Pons (tissue), 1 donor: ENCODE measurements around the gene DCC.
A peak's percentile ranks its signal among the peaks of the same experiment; 100 is the strongest.

ENCODE experiments used
- DNase-seq: peaks from one replicate; pipeline ENCODE4 v3.0.0-alpha.2; 2016; ENCODE audit warnings: low spot score

DCC gene

DNA sequence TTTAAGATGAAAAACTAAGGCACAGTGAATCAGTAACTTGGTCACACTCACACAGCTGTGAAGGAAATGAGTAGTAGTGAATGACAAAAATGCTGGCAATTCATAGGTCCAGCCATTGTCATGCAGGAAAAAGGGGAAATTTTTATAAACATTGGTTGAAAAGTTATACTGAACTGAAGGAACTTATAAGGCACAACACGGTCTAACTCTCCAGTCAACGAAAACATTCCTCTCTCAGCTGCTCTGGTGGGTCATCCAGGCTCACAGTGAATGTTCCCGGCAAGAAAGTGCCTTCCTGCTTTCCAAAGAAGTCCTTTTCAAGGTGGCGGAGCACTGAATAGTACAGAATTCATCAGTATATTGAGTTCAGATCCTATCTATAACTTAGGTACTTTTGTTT, 476.1 kb downstream of the DCC start:
- no peak for DNase-seq

DNA sequence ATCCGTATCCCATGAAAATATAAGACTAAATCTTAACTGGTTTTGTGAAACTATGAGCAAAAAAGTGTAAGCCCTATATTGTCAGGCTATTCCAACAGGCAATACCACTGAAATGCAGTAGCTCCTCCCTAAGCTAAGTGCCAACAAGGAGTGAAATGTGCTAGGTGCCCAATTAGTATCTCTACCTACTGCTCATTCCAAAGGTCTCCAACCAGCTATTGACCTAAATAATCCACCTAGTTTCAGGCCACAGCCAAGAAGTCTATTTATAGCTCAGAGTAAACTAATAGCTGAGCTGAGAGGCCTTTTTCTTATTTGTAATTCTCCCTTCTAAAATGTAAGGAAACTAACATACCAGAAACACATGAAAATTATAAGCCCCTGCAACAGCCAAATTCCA, 482.2 kb downstream of the DCC start:
- DNase-seq: no peak

DNA sequence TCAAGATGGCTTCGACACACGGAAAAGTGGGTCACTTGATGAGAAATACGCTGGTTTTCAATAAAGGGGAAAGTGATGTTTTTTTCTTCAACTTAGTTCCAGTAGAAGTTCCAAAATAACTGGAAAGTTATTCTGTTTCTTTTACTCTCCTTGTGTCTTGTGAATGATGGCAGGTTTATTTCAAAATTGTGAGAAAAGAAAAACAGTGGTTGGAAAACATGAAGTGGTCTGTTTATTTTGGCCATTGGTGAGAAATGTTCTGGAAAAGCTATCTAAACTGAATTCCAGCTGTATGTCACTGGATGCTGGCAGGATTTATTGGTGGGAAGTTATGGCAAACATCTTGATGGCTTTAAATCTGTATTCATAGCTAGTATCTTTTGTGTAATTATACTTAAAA, 484.1 kb downstream of the DCC start:
- no peak for DNase-seq

DNA sequence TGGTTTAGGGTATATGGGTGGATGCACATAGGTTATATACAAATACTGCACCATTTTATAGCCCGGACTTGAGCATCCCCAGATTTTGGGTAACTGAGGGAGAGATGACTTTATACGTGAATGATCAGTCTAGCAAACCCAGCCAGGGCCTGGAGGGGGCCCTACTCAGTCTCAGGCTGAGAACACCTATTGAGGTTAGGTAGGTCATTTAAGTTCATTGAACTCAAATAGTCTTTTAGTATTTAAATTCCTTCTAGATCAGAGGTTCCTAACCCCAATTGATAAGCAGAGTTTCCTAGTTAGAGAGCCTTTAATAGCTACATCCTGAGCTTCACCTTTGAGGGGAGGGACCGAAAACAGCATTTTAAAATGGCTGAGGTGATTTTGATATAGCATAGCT, 487.0 kb downstream of the DCC start:
- DNase-seq: no peak

DNA sequence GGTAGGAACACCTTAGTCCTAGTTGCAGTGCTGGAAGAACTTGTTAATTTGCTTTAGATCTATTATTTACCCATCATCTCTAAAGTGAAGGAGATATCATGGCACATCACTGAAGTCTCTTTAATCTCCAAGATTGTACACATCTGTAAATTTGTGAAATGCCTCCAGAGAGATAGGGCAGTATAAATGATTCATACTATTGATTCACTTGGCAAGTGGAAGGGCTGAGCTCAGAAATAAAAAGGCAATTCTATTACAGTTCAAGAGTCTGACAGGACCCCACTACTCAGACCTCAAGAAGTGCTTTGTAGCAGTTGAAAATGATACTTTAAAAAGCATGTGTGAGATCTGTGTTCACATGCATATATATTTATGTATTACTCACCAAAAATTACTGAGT, 489.3 kb downstream of the DCC start:
- DNase-seq: no peak

DNA sequence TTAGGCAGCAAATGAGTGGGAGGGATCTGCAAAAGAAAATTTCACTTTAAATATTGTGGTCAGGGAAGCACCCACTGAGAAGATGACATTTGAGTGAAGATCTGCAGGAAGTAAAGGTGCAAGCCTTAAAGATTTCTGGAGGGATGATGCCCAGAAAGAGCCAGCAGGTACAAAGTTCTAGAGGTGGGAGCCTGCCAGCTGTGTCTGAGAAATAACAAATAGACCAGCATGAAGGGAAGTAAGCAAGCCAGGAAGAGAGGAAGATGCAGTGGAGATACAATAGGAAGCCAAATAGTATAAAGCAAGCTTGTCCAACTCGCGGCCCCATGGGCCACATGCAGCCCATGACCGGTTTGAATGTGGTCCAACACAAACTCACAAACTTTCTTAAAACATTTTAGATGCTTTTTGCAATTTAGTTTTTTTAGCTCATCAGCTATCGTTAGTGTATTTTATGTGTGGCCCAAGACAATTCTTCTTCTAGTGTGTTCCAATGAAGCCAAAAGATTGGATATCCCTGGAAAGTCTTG, 489.9 kb downstream of the DCC start:
- DNase-seq: no peak

DNA sequence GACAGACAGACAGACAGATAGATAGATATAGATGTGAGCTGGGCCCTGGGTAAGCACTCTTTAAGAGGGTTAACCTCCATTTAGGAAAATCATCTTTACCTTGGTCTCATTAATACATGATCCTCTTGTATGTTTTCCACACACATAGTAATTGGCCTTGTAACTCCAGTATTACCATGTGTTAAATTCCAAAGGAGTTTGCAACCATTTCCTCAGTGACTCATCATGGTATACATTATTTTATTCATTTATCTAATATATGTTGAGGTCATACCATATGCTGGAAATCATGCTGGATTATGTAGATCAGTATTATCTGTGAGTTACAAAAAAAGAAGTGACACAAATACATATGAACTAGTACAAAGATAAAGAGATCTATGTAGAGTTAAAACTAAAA, 504.3 kb downstream of the DCC start:
- DNase-seq: no peak

DNA sequence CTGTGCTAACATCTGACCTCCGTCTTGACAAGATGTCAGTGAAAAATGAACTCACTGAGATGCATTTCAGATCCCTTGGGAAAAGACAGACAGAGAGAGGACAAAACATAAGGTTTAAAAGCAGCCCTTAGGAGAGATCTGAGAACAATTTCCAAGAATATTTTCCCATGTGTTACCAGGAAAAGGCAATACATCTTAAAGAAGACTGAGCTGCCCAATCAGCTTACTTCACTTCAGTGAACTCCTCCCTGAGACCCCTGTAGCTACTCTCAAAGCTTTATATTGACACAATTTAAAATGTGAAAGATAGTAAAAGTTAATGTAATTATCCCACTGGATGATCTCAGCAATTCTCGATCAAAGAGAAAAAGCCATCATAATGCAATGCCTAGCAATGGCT, 505.0 kb downstream of the DCC start:
- no peak for DNase-seq

DNA sequence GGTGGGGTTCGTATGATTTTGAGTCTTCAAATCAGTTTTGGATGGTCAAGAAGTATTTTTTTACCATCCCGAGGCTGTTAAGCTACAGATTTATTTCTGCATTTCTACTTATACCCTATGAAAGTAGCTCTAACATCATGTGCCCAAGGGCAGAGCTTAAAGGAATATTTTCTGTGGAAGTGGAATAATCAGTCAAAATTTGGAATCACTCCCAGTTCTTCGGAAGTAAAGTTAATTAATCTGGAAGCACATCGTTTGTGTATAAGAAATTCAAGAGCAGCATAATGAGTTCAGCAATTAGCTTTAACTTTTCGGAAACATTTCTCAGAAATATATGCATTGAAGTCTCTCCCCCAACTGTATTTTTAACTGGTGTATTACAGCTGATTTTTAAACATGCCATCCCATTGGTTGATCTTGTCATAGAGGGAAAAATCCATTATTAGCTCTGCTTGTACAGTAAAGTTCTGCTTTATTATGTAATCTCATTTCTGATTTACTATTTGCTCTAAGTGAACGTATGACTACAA, 510.1 kb downstream of the DCC start:
- DNase-seq: no peak

DNA sequence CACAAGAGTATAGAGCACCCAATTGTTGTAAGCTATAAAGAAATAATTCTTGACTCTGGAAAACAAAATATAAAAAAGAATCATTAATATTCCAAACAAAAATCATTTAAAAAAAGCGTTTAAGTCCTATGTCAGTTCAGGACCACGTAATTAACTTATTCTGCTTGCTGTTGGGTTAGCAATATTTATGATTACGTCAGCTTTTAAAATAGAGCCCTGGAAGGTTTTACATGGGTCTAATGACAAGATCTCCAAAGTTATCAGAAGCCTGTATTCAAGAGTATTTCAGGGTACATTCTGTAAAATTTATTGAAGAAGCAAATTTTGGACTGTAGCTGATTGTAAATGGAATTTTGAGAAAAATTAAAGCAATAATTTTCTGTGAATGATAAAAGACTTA, 521.6 kb downstream of the DCC start:
- DNase-seq: no peak

DNA sequence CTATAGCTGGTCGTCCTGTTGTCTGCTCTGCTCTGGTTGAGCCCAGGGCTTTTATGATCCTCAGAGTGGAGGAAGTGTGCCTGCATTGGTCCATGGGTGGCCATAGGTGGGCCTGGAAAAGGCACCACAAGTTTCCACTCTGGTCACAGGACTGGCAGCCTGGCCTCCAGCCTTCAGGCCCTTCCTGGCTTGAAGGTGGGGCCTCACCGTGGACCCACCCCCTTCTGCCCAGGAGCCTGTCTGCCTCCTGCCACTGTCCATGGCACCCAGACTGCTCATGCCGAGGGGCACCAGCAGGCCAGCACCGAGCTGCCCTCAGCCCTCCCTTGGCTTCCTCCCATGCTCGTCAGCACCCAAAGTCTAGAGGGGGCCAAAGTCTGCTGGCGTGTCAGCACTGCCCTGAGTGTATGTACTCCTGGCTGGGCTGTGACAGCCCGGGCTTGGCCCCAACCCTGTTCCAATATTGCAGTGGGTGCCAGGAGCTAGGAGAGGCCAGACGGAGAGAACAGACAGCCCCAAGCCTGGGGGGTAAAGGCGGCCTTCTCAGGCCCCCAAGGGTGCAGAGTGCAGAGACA, 529.4 kb downstream of the DCC start:
- DNase-seq: no peak

DNA sequence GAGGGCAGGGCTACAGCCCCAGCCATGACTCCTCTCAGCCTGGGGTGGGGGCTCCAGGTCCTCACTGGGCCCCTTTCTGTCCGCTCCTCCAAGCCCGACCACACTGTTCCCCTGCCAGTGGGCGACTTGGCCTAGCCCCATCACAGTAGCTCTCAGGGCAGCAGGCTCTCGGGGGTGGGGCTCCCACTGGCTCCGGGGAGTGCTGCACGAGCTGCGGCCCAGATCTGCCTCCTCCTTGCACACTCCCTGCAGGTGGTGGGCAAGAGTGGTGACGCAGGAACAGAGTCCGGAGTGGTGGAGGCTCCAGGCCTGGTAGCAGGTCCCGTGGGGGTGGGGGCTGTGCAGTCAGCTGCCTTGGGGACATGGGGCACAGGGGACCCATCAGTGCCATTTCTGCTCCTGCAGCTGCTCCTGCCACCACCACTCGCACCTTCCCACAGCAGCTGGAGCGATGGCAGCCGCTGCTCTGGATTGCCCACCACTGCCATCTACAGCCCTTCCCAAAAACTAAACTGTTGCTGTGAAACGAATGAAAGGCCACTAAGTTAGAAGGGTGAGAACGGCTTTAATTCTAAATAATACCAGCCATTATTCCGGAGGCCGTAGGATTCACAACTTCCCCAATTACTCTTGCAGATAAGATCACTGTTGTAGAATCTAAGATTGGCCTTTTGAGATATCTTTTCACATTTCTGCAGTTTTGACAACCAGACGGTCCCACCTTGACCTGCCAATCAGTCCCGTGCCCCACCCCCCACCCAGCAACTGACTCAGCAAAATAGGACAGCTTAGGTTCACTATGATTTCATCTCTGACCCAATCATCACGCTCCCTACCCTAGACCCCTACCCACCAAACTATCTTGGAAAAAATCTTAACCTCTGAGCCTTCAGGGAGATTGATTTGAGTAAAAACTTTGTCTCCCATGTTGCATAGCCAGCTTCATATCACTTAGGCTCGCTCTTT, 530.2 kb downstream of the DCC start:
- DNase-seq: no peak

DNA sequence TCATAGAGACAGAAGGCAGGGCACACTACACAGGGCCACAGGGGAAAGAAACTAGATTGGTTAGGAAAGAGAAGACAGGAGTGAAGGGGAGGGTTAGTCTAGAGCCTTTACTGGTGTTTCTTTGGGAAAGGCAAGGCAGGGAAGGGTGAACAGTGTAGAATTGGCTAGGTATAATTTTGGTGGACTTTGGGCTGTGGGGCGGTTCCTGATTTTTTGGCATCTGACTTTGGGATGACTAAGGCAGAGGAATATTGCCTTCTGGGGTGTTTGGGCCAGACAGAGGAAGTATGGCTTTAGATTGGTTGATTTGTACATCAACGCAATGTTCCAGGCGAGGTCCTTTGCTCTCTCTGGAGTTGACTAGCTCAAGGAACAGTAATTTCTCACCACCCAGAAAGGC, 534.8 kb downstream of the DCC start:
- no peak for DNase-seq

DNA sequence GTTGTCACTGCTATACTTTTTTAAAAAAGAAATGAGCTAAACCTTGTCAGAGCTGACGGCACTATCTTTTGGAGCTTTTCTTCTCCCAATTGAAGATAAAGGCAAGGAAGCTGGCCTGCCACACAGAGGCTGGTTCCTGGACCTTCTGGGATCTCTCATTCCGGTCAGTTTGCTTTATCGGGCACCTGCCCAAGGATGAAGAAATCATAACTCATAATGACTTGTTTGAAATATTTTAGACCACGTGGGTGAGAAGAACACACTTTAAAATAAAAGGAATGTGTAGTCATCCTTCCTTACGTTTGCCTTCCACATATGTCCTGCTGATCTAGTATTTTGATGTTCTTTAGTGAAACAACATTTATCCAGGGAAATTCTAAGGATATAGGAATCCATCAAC, 535.7 kb downstream of the DCC start:
- no peak for DNase-seq

DNA sequence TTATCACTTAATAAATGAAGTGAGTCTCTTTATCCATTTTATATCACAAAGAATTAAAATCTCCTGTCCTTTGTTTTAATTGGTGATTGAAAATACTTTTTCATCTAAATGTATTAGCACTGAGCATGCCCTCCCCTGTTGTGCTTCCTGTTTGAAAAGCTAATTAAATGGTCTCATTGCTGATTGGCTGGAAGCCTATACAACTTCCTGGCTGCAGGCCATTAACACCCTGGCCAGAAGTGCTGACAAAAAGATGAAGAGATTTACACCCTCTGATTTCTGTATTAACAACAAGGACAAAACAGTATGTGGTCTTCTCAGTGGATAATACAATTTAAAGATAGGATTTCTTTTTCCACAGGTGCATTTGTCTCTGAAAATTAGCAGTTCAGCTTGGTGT, 548.0 kb downstream of the DCC start:
- no peak for DNase-seq

DNA sequence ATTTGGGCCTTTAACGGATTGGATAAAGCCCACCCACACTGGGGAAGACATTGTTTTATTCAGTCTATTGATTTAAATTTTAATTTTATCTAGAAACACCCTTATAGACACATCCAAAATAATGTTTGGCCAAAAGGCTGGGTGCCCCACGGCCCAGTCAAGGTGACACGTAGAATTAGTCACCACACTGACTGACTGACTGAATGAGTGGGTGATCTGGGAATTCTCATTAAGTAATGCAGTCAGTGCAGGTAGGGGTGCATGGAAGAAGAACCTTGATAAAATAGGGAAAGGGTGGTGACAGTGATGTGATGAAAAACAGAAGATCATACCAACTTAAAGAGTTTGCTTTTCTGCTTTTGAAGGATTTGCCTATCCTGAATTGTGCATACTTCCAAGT, 554.8 kb downstream of the DCC start:
- DNase-seq: no peak

DNA sequence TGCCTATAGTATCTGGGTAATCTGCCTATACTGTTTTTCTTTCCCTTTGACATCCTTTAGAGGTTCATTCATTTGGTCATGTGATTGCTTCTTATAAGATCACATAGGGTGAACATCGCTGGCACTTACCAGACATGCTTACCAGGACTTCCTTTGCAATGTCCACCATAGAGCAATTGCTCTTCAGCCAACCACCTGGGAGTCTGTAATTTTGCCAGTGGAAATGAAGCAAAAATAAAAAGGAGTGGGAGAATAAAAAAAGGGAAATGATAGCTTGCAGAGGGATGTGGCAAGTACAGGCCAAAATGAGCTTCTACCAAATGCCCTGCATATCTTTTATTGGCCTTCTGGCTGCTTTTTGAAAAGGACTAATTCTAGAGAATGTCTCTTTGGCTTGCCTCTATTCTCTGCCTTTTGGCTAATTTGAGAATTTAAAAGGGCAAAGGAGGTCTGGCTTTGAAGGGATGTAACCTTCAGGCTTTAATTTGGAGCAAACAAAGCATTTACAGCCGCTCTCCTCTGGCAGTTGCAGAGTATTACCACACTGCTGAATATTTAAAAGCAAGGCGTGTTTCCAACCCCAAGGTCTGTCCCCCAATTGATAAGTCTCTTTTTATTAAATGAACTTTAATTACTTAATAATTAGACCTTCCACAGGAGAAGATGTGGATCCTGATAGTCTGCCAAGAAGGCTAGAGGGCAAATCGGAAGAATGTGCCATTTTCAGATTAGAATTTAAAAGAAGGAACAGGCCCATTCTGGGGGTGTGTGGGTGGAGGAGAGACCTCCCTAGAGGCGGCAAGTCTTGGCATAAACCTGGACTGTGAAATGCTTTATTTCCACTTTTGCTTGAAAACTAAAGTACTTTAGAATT, 557.9 kb downstream of the DCC start:
- no peak for DNase-seq

DNA sequence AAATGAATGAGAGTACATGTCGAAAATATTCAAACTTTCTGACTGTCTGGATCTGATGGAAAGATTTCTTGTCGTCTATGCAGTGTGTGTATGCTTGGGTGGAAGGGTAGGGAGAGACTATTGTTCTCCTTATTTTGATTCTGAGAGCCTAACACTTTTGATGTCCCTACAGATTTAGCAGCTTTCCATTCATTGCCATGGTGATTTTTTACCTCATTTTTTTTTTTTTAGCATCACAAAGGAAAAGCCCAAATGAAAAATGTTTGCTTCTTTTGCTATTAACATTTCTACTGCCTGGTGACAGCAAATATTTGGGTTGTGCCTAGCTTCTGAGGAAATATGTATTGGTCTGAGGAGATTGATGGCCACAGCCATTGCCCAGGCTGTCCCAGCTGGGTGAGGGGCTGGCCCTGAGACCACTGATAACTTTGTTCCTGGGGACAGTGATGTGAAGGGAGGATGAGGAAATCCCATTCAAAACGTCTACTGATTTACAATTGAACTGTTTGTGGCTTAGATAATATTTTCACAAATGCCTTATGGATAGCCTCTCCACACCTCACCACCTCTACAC, 558.6 kb downstream of the DCC start:
- no peak for DNase-seq

DNA sequence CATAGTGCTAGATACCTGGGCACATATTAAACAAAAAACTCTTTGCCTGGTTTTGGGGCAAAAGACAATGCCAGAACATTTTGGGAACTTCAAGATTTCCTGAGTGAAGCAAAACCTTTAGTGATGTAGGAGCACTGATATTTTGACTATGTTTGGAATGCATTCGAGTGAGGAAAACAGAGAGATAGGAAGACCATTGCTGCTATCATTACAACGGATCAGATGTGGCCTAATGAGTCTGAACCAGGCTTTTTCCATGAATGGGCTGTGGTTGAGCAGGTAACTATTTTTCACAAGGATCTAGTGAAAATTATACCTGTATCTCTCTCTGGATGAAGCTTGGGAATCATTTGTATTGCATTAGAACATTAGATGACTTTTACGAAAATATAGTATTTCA, 562.2 kb downstream of the DCC start:
- no peak for DNase-seq

DNA sequence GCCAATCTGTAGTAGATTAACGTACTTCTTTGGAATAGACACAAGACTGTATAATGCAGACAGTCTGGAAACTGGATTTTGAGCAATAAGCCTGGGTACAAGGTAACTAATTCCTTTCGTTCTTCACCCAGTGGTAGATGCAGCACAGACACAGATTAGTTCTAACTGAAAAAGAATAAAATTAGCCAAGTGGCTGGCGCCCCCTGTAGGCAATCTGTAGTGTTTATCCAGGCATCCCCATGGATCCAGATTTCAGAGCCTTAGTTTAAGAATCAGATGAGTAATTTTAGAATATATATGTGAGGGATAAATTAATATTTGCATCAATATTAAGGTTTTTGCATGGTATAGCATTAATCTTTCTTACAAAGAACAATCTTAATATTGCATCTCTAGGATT, 563.9 kb downstream of the DCC start:
- peak; percentile 67 for DNase-seq

DNA sequence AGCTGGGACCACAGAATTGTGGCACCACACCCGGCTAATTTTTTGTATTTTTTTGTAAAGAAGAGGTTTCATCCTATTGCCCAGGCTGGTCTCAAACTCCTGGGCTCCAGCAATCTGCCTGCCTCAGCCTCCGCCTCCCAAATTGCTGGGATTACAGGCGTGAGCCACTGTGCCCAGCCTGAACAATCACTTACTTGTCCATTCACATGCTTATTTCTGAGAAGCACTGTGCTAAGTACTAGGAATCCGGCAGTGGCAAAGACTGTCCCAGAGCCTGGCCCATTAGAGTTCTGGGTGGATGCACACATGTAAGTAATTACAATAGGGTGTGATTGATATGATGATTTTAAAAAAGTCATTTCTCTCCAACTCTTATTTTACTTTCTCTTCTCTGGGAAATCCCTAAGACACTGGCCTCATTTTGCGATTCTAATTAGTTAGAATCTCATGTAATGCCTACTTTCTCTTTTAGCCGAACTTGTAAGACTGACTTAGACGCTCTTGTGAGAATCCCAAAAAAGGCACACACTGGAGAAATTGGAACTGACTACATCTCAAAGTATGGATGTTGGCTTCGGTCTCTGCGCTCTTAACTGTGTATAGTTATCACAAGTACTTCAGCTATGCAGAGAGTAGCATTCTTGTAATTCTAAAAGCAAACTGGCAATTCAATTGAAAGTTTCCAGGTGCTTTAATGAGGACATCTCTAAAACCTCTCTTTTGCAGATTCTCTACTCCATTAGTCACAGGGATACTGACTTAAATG, 567.7 kb downstream of the DCC start:
- DNase-seq: no peak
